ENCODE results near the gene MYL11.

DNA sequence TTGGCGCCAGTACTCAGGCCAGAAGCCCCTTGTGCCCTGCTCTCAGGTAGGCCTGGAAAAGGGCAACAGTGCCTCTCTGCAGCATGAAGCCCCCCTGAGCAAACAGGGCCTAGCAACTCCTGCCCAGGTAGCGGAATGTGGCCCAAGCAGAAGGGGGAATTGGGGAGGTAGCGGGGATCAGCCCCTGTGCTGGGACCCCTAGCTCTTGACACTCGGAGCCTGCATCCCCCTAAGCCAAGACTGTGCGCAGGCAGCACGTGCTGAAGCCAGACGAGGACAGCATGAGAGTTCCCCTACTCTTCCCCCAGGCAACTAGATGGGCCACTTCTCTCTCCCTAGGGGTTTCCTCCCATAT is 18.7 kb upstream of the MYL11 start:
- TF ChIP-seq, protein P1, sequence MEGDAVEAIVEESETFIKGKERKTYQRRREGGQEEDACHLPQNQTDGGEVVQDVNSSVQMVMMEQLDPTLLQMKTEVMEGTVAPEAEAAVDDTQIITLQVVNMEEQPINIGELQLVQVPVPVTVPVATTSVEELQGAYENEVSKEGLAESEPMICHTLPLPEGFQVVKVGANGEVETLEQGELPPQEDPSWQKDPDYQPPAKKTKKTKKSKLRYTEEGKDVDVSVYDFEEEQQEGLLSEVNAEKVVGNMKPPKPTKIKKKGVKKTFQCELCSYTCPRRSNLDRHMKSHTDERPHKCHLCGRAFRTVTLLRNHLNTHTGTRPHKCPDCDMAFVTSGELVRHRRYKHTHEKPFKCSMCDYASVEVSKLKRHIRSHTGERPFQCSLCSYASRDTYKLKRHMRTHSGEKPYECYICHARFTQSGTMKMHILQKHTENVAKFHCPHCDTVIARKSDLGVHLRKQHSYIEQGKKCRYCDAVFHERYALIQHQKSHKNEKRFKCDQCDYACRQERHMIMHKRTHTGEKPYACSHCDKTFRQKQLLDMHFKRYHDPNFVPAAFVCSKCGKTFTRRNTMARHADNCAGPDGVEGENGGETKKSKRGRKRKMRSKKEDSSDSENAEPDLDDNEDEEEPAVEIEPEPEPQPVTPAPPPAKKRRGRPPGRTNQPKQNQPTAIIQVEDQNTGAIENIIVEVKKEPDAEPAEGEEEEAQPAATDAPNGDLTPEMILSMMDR (IDR thresholded peaks at IDR 0.05; ENCODE audit: poor library complexity, severe bottlenecking): no peak
- no peak for TF ChIP-seq MXI1 (conservative IDR thresholded peaks at IDR 0.05; ENCODE audit: poor library complexity, severe bottlenecking)
- no peak for TF ChIP-seq TAF1 (IDR thresholded peaks at IDR 0.05; ENCODE audit: low read depth)
- TF ChIP-seq EZH2 (IDR thresholded peaks at IDR 0.05; ENCODE audit: borderline replicate concordance, insufficient read depth, low read length, poor library complexity, severe bottlenecking): no peak
- TF ChIP-seq RAD21 (conservative IDR thresholded peaks at IDR 0.05): no peak
- no peak for TF ChIP-seq EP300 (conservative IDR thresholded peaks at IDR 0.05; ENCODE audit: poor library complexity, severe bottlenecking)
- TF ChIP-seq POLR2AphosphoS5 (IDR thresholded peaks at IDR 0.05): no peak
- TF ChIP-seq, protein P2, sequence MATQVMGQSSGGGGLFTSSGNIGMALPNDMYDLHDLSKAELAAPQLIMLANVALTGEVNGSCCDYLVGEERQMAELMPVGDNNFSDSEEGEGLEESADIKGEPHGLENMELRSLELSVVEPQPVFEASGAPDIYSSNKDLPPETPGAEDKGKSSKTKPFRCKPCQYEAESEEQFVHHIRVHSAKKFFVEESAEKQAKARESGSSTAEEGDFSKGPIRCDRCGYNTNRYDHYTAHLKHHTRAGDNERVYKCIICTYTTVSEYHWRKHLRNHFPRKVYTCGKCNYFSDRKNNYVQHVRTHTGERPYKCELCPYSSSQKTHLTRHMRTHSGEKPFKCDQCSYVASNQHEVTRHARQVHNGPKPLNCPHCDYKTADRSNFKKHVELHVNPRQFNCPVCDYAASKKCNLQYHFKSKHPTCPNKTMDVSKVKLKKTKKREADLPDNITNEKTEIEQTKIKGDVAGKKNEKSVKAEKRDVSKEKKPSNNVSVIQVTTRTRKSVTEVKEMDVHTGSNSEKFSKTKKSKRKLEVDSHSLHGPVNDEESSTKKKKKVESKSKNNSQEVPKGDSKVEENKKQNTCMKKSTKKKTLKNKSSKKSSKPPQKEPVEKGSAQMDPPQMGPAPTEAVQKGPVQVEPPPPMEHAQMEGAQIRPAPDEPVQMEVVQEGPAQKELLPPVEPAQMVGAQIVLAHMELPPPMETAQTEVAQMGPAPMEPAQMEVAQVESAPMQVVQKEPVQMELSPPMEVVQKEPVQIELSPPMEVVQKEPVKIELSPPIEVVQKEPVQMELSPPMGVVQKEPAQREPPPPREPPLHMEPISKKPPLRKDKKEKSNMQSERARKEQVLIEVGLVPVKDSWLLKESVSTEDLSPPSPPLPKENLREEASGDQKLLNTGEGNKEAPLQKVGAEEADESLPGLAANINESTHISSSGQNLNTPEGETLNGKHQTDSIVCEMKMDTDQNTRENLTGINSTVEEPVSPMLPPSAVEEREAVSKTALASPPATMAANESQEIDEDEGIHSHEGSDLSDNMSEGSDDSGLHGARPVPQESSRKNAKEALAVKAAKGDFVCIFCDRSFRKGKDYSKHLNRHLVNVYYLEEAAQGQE (IDR thresholded peaks at IDR 0.05; ENCODE audit: borderline replicate concordance): no peak
- TF ChIP-seq SMC3 (conservative IDR thresholded peaks at IDR 0.05; ENCODE audit: poor library complexity): no peak
